Lung (tissue), 12 donors: ENCODE measurements around the gene NRG2. TPM values are rescaled to one million over a fixed set of nuclear protein-coding genes. Genes with fewer than 3 reads are reported as not detected.

Experiments
- ATAC-seq: fragments of 200-7000 bp; cut with Tn5 transposase; one replicate; pipeline ENCODE4 v1.9.1; 2020; ENCODE audit warnings: moderate number of reproducible peaks; ENCODE audit not compliant: insufficient read depth, low FRiP score
- DNase-seq, 3 donors: peaks; one replicate each; pipeline ENCODE4 v3.0.0-alpha.2; 2013 to 2017
- H3K27ac ChIP-seq, 2 donors: one replicate each; pipeline ENCODE4 v1.5.1; 2013; ENCODE audit warnings: mild to moderate bottlenecking in 2 of 2, moderate library complexity in 2 of 2, control low read depth in 1 of 2, inconsistent platforms in 1 of 2, low read depth in 1 of 2, low read length in 1 of 2
- H3K27me3 ChIP-seq, 3 donors: one replicate each; pipeline ENCODE4 v1.5.1; 2013; ENCODE audit warnings: low read length in 2 of 3; ENCODE audit not compliant: control insufficient read depth in 3 of 3, insufficient read depth in 3 of 3
- H3K36me3 ChIP-seq, 4 donors: one replicate each; pipeline ENCODE4 v1.5.1; 2013; ENCODE audit warnings: low read length in 4 of 4, mild to moderate bottlenecking in 1 of 4, moderate library complexity in 1 of 4; ENCODE audit not compliant: control insufficient read depth in 4 of 4, insufficient read depth in 4 of 4
- H3K4me1 ChIP-seq, 5 donors: one replicate each; pipeline ENCODE4 v1.5.1; 2013; ENCODE audit warnings: low read length in 5 of 5, mild to moderate bottlenecking in 2 of 5, moderate library complexity in 1 of 5; ENCODE audit not compliant: control insufficient read depth in 5 of 5, insufficient read depth in 5 of 5
- H3K4me3 ChIP-seq: one replicate; pipeline ENCODE4 v1.5.1; 2013; ENCODE audit warnings: mild to moderate bottlenecking, control low read depth, moderate library complexity
- H3K9ac ChIP-seq, 2 donors: one replicate each; pipeline ENCODE4 v1.5.1; 2013; ENCODE audit warnings: low read length in 2 of 2, control low read depth in 1 of 2; ENCODE audit not compliant: insufficient read depth in 1 of 2
- H3K9me3 ChIP-seq, 4 donors: one replicate each; pipeline ENCODE4 v1.5.1; 2013; ENCODE audit warnings: low read length in 3 of 4, mild to moderate bottlenecking in 1 of 4, moderate library complexity in 1 of 4; ENCODE audit not compliant: control insufficient read depth in 4 of 4, insufficient read depth in 3 of 4
- CTCF ChIP-seq: IDR thresholded peaks from 2 replicates; pipeline ENCODE4 v1.5.1; 2012; ENCODE audit warnings: mild to moderate bottlenecking; ENCODE audit errors: control extremely low read depth, extremely low read depth
- WGBS, 2 donors: extraction: QIAGEN DNeasy Blood & Tissue Kit; methylation state at CpG; one replicate each; pipeline ENCODE4 v1.1.7; 2013; 5-methylcytosine and 5-hydroxymethylcytosine counted together
- polyA plus RNA-seq, 2 donors: library from polyadenylated mRNA; stranded (reverse); fragments of 200-250 nt; gene quantifications; one replicate each; pipeline ENCODE4 v1.2.1, GENCODE V29; 2013
- total RNA-seq, 2 donors: library from RNA; depleted of rRNA in 1 of 2; stranded (reverse); fragments of >200 nt in 1 of 2; gene quantifications; one replicate each; pipeline ENCODE4 v1.2.1, GENCODE V29; 2014 to 2021
- donor health status: control.
- donor health status: control.
- donor health status: Bipolar disorder and iron deficiency.
- donor health status: healthy.
- donor health status: DM: yes; HTN: yes; CAD: no.

Gene NRG2
- total and polyA plus RNA-seq, 4 donors, result 0.41 to 3.0 (median 1.0) TPM

- H3K9me3 ChIP-seq, result no peaks in the 10 kb centered on the region
- TF ChIP-seq CTCF, result no peak
- 73 to 76% methylated on average over 16 of the region's 16 CpGs for WGBS, 2 donors
- ATAC-seq (no peak), DNase-seq (peak; percentile 32 to 57 (median 33))
- no peak overlapping the region for H3K4me3 ChIP-seq
- H3K4me1 ChIP-seq, result peaks cover 0 to 23% (median 6%) of the 10 kb centered on the region in 5 donors
- H3K27ac ChIP-seq, result no peak overlapping the region
- no peaks in the 10 kb centered on the region for H3K27me3 ChIP-seq
- H3K9ac ChIP-seq, result no peak overlapping the region
- peaks cover 0 to 23% (median 9%) of the 10 kb centered on the region in 4 donors for H3K36me3 ChIP-seq
Observed at GRCh38 chr5:139872851-139873794, 170.0 kb downstream of the NRG2 start.

- Histone ChIP-seq H3K4me1 (peaks cover 0 to 22% (median 6%) of the 10 kb centered on the region in 5 donors), H3K9ac (no peak overlapping the region), H3K36me3 (peaks cover 0 to 20% (median 6%) of the 10 kb centered on the region in 4 donors), H3K27me3 (no peaks in the 10 kb centered on the region), H3K27ac (no peak overlapping the region), H3K9me3 (no peaks in the 10 kb centered on the region), H3K4me3 (no peak overlapping the region)
- 79 to 86% methylated on average over 9 of the region's 9 CpGs for WGBS, 2 donors
- TF ChIP-seq CTCF, result no peak
- ATAC-seq (no peak), DNase-seq (peak in 1 of 3 donors; percentile 7)
Observed at GRCh38 chr5:139872052-139872766, 170.9 kb downstream of the NRG2 start.

GRCh38 chr5:139871614-139872013 is 171.5 kb downstream of the NRG2 start:
- no peak overlapping the region for H3K4me3 ChIP-seq
- DNase-seq, result no peak
- ATAC-seq, result no peak
- no peak for TF ChIP-seq CTCF
- H3K27me3 ChIP-seq, result no peaks in the 10 kb centered on the region
- no peak overlapping the region for H3K27ac ChIP-seq
- peaks cover 0 to 19% (median 7%) of the 10 kb centered on the region in 4 donors for H3K36me3 ChIP-seq
- no peaks in the 10 kb centered on the region for H3K9me3 ChIP-seq
- H3K9ac ChIP-seq, result no peak overlapping the region
- 91% methylated on average over 9 of the region's 9 CpGs for WGBS, 2 donors
- peaks cover 0 to 22% (median 6%) of the 10 kb centered on the region in 5 donors for H3K4me1 ChIP-seq
